ENCODE results near the gene GANC.

The GANC gene

GRCh38 chr15:42344763-42345162, 71.8 kb downstream of the GANC start:
- Histone ChIP-seq H3K9me3 (ENCODE audit: control insufficient read depth, insufficient read depth, low read length) (no peaks in the 10 kb centered on the region), H3K9ac (ENCODE audit: low read depth, low read length) (no peak overlapping the region), H3K4me1 (ENCODE audit: insufficient read depth, low read length) (no peaks in the 10 kb centered on the region), H3K36me3 (ENCODE audit: insufficient read depth, low read length) (no peaks in the 10 kb centered on the region)

- Histone ChIP-seq H3K9ac (ENCODE audit: low read depth, low read length) (no peak overlapping the region), H3K9me3 (ENCODE audit: control insufficient read depth, insufficient read depth, low read length) (no peaks in the 10 kb centered on the region), H3K36me3 (ENCODE audit: insufficient read depth, low read length) (no peaks in the 10 kb centered on the region), H3K4me1 (ENCODE audit: insufficient read depth, low read length) (no peaks in the 10 kb centered on the region)
These were observed 72.5 kb downstream of the GANC start for GRCh38 chr15:42345504-42345903.

- Histone ChIP-seq H3K9me3 (ENCODE audit: control insufficient read depth, insufficient read depth, low read length) (no peaks in the 10 kb centered on the region), H3K4me1 (ENCODE audit: insufficient read depth, low read length) (no peaks in the 10 kb centered on the region), H3K36me3 (ENCODE audit: insufficient read depth, low read length) (no peaks in the 10 kb centered on the region), H3K9ac (ENCODE audit: low read depth, low read length) (no peak overlapping the region)
These were observed 75.1 kb downstream of the GANC start for GRCh38 chr15:42348083-42348482.

- Histone ChIP-seq H3K4me1 (ENCODE audit: insufficient read depth, low read length) (no peaks in the 10 kb centered on the region), H3K9me3 (ENCODE audit: control insufficient read depth, insufficient read depth, low read length) (no peaks in the 10 kb centered on the region), H3K36me3 (ENCODE audit: insufficient read depth, low read length) (no peaks in the 10 kb centered on the region), H3K9ac (ENCODE audit: low read depth, low read length) (no peak overlapping the region)
These were observed 76.2 kb downstream of the GANC start for GRCh38 chr15:42349186-42349585.

- H3K9ac ChIP-seq (ENCODE audit: low read depth, low read length) = no peak overlapping the region
- H3K4me1 ChIP-seq (ENCODE audit: insufficient read depth, low read length) = no peaks in the 10 kb centered on the region
- no peaks in the 10 kb centered on the region for H3K36me3 ChIP-seq (ENCODE audit: insufficient read depth, low read length)
- H3K9me3 ChIP-seq (ENCODE audit: control insufficient read depth, insufficient read depth, low read length) = no peaks in the 10 kb centered on the region
These were observed 79.4 kb downstream of the GANC start for GRCh38 chr15:42352401-42352800.

GRCh38 chr15:42353061-42353460, 80.1 kb downstream of the GANC start:
- H3K9me3 ChIP-seq (ENCODE audit: control insufficient read depth, insufficient read depth, low read length) = no peaks in the 10 kb centered on the region
- H3K36me3 ChIP-seq (ENCODE audit: insufficient read depth, low read length) = no peaks in the 10 kb centered on the region

GRCh38 chr15:42354824-42355223, 81.8 kb downstream of the GANC start:
- no peak overlapping the region for H3K9ac ChIP-seq (ENCODE audit: low read depth, low read length)
- H3K4me1 ChIP-seq (ENCODE audit: insufficient read depth, low read length) = no peaks in the 10 kb centered on the region
- H3K36me3 ChIP-seq (ENCODE audit: insufficient read depth, low read length) = no peaks in the 10 kb centered on the region
- no peaks in the 10 kb centered on the region for H3K9me3 ChIP-seq (ENCODE audit: control insufficient read depth, insufficient read depth, low read length)

More at GRCh38 chr15:42353061-42353460, 80.1 kb downstream of the GANC start:
- H3K9ac ChIP-seq (ENCODE audit: low read depth, low read length) = no peak overlapping the region
- no peaks in the 10 kb centered on the region for H3K4me1 ChIP-seq (ENCODE audit: insufficient read depth, low read length)

GRCh38 chr15:42355291-42355690, 82.3 kb downstream of the GANC start:
- Histone ChIP-seq H3K9me3 (ENCODE audit: control insufficient read depth, insufficient read depth, low read length) (no peaks in the 10 kb centered on the region), H3K4me1 (ENCODE audit: insufficient read depth, low read length) (no peaks in the 10 kb centered on the region), H3K9ac (ENCODE audit: low read depth, low read length) (no peak overlapping the region), H3K36me3 (ENCODE audit: insufficient read depth, low read length) (no peaks in the 10 kb centered on the region)

- no peaks in the 10 kb centered on the region for H3K9me3 ChIP-seq (ENCODE audit: control insufficient read depth, insufficient read depth, low read length)
- no peaks in the 10 kb centered on the region for H3K36me3 ChIP-seq (ENCODE audit: insufficient read depth, low read length)
- no peaks in the 10 kb centered on the region for H3K4me1 ChIP-seq (ENCODE audit: insufficient read depth, low read length)
- no peak overlapping the region for H3K9ac ChIP-seq (ENCODE audit: low read depth, low read length)
These were observed 83.8 kb downstream of the GANC start for GRCh38 chr15:42356851-42357250.

GRCh38 chr15:42358141-42358540, 85.1 kb downstream of the GANC start:
- Histone ChIP-seq H3K36me3 (ENCODE audit: insufficient read depth, low read length) (no peaks in the 10 kb centered on the region), H3K4me1 (ENCODE audit: insufficient read depth, low read length) (peaks cover 3% of the 10 kb centered on the region; the same call in 1 of the 2 replicates), H3K9me3 (ENCODE audit: control insufficient read depth, insufficient read depth, low read length) (no peaks in the 10 kb centered on the region), H3K9ac (ENCODE audit: low read depth, low read length) (no peak overlapping the region)

GRCh38 chr15:42359249-42359648, 86.2 kb downstream of the GANC start, which contains the start of gene CAPN3:
Gene CAPN3, plus strand, starts transcription at chr15:42359501. Its CDS starts 305 bp downstream, at chr15:42359806.
- H3K9me3 ChIP-seq (ENCODE audit: control insufficient read depth, insufficient read depth, low read length) = no peaks in the 10 kb centered on the region
- H3K9ac ChIP-seq (ENCODE audit: low read depth, low read length) = no peak within 1 kb of the TSS
- H3K36me3 ChIP-seq (ENCODE audit: insufficient read depth, low read length) = no peaks in the 10 kb centered on the region
- H3K4me1 ChIP-seq (ENCODE audit: insufficient read depth, low read length) = peaks cover 13% of the 10 kb centered on the region

GRCh38 chr15:42359985-42360384, 87.0 kb downstream of the GANC start:
- Histone ChIP-seq H3K4me1 (ENCODE audit: insufficient read depth, low read length) (peaks cover 16% of the 10 kb centered on the region), H3K36me3 (ENCODE audit: insufficient read depth, low read length) (no peaks in the 10 kb centered on the region), H3K9me3 (ENCODE audit: control insufficient read depth, insufficient read depth, low read length) (no peaks in the 10 kb centered on the region), H3K9ac (ENCODE audit: low read depth, low read length) (no peak overlapping the region)

- Histone ChIP-seq H3K36me3 (ENCODE audit: insufficient read depth, low read length) (no peaks in the 10 kb centered on the region), H3K9ac (ENCODE audit: low read depth, low read length) (no peak overlapping the region), H3K9me3 (ENCODE audit: control insufficient read depth, insufficient read depth, low read length) (no peaks in the 10 kb centered on the region), H3K4me1 (ENCODE audit: insufficient read depth, low read length) (peaks cover 16% of the 10 kb centered on the region)
These were observed 87.6 kb downstream of the GANC start for GRCh38 chr15:42360535-42361112.

- no peaks in the 10 kb centered on the region for H3K9me3 ChIP-seq (ENCODE audit: control insufficient read depth, insufficient read depth, low read length)
- H3K36me3 ChIP-seq (ENCODE audit: insufficient read depth, low read length) = no peaks in the 10 kb centered on the region
- no peak overlapping the region for H3K9ac ChIP-seq (ENCODE audit: low read depth, low read length)
- H3K4me1 ChIP-seq (ENCODE audit: insufficient read depth, low read length) = peaks cover 16% of the 10 kb centered on the region
These were observed 90.5 kb downstream of the GANC start for GRCh38 chr15:42363487-42363886.

GRCh38 chr15:42363942-42364341, 90.9 kb downstream of the GANC start:
- 0 out of 2 replicates have a peak, but pooled peaks cover 3% of the 10 kb centered on the region for H3K9me3 ChIP-seq (ENCODE audit: control insufficient read depth, insufficient read depth, low read length)
- no peak overlapping the region for H3K9ac ChIP-seq (ENCODE audit: low read depth, low read length)
- H3K36me3 ChIP-seq (ENCODE audit: insufficient read depth, low read length) = no peaks in the 10 kb centered on the region
- peaks cover 16% of the 10 kb centered on the region for H3K4me1 ChIP-seq (ENCODE audit: insufficient read depth, low read length)
